ENCODE results near the gene PEAR1. TPM values are rescaled to one million over a fixed set of nuclear protein-coding genes. Genes with fewer than 3 reads are reported as not detected.

PEAR1 gene
- total RNA-seq, 3 donors from 2014 or later = 4.0 to 15.1 (median 6.2) TPM

- H3K27ac ChIP-seq = no peak overlapping the region
- H3K27me3 ChIP-seq = peaks cover 0 to 23% of the 10 kb centered on the region in 2 donors
- no peaks in the 10 kb centered on the region for H3K36me3 ChIP-seq
- DNase-seq (ENCODE audit: low spot score in 2 of 2) = no peak
- no peaks in the 10 kb centered on the region for H3K4me1 ChIP-seq
- no peaks in the 10 kb centered on the region for H3K9me3 ChIP-seq
- TF ChIP-seq POLR2AphosphoS5 (IDR thresholded peaks at IDR 0.05) (no peak), CTCF (IDR thresholded peaks at IDR 0.05) (no peak), POLR2A (IDR thresholded peaks at IDR 0.05) (no peak)
- H3K4me3 ChIP-seq = no peak overlapping the region
- intact Hi-C loops (cut with DNase I; ENCODE audit: low total_unique reads) = loop anchor here (10.0 kb wide), 1 partner anchor 144 kb away; the partner anchor contains the start of genes ISG20L2 and METTL25B
These were observed 25.2 kb upstream of the PEAR1 start for GRCh38 chr1:156868341-156868740.

GRCh38 chr1:156869455-156869854, 24.1 kb upstream of the PEAR1 start:
- TF ChIP-seq POLR2AphosphoS5 (IDR thresholded peaks at IDR 0.05) = no peak
- no peak for TF ChIP-seq CTCF (IDR thresholded peaks at IDR 0.05)
- TF ChIP-seq POLR2A (IDR thresholded peaks at IDR 0.05) = no peak
- Histone ChIP-seq H3K4me1 (no peaks in the 10 kb centered on the region), H3K4me3 (no peak overlapping the region), H3K27ac (no peak overlapping the region), H3K36me3 (no peaks in the 10 kb centered on the region), H3K9me3 (no peaks in the 10 kb centered on the region), H3K27me3 (peaks cover 0 to 11% of the 10 kb centered on the region in 2 donors)
- no peak for DNase-seq (ENCODE audit: low spot score in 2 of 2)
- intact Hi-C loops (cut with DNase I; ENCODE audit: low total_unique reads) = loop anchor here (10.0 kb wide), 1 partner anchor 145 kb away; the partner anchor contains the start of genes ISG20L2 and METTL25B

GRCh38 chr1:156873659-156874058, 19.9 kb upstream of the PEAR1 start:
- intact Hi-C loops (cut with DNase I; ENCODE audit: low total_unique reads) = no loop called here
- Histone ChIP-seq H3K4me3 (no peak overlapping the region), H3K4me1 (no peaks in the 10 kb centered on the region), H3K36me3 (no peaks in the 10 kb centered on the region), H3K27ac (no peak overlapping the region), H3K27me3 (no peaks in the 10 kb centered on the region), H3K9me3 (no peaks in the 10 kb centered on the region)
- TF ChIP-seq CTCF (IDR thresholded peaks at IDR 0.05) = no peak
- no peak for TF ChIP-seq POLR2AphosphoS5 (IDR thresholded peaks at IDR 0.05)
- no peak for TF ChIP-seq POLR2A (IDR thresholded peaks at IDR 0.05)
- no peak for DNase-seq (ENCODE audit: low spot score in 2 of 2)

- TF ChIP-seq POLR2AphosphoS5 (IDR thresholded peaks at IDR 0.05) = no peak
- no peak for TF ChIP-seq CTCF (IDR thresholded peaks at IDR 0.05)
- no peak for TF ChIP-seq POLR2A (IDR thresholded peaks at IDR 0.05)
- intact Hi-C loops (cut with DNase I; ENCODE audit: low total_unique reads) = no loop called here
- no peak for DNase-seq (ENCODE audit: low spot score in 2 of 2)
These were observed 19.4 kb upstream of the PEAR1 start for GRCh38 chr1:156874142-156874541.

GRCh38 chr1:156874572-156875340, 18.8 kb upstream of the PEAR1 start:
- Histone ChIP-seq H3K4me1 (no peaks in the 10 kb centered on the region), H3K36me3 (no peaks in the 10 kb centered on the region), H3K27ac (no peak overlapping the region), H3K27me3 (no peaks in the 10 kb centered on the region), H3K4me3 (no peak overlapping the region), H3K9me3 (no peaks in the 10 kb centered on the region)
- no peak for TF ChIP-seq CTCF (IDR thresholded peaks at IDR 0.05)
- no peak for DNase-seq (ENCODE audit: low spot score in 2 of 2)
- intact Hi-C loops (cut with DNase I; ENCODE audit: low total_unique reads) = no loop called here

More at GRCh38 chr1:156874142-156874541, 19.4 kb upstream of the PEAR1 start:
- Histone ChIP-seq H3K36me3 (no peaks in the 10 kb centered on the region), H3K4me1 (no peaks in the 10 kb centered on the region), H3K27ac (no peak overlapping the region), H3K9me3 (no peaks in the 10 kb centered on the region), H3K4me3 (no peak overlapping the region), H3K27me3 (no peaks in the 10 kb centered on the region)
